Endothelial cell of umbilical vein (primary cell): ENCODE data around the gene RIPK3. TPM values are rescaled to one million over a fixed set of nuclear protein-coding genes. Genes with fewer than 3 reads are reported as not detected.

Experiments
- BruUV-seq: library from RNA; stranded (reverse); fragments of 400-500 nt; replicated peaks from 2 replicates; lab custom pipeline; 2021; lab: Mats Ljungman, UMichigan
- CTCF ChIA-PET: fragments of 300-600, 350-600 bp; sonication (Branson Sonifier 250); formaldehyde crosslinking; loops from one replicate; lab custom pipeline; 2021; ENCODE audit warnings: antibody characterized with exemption, inconsistent platforms; lab: Charles Lee
- POLR2A ChIA-PET: fragments of 300-600, 350-600 bp; sonication (Branson Sonifier 250); formaldehyde crosslinking; loops from one replicate; lab custom pipeline; 2021; ENCODE audit warnings: antibody characterized with exemption, inconsistent platforms; lab: Charles Lee
- DNase-seq: peaks from one replicate; pipeline ENCODE4 v3.0.0-alpha.2; 2011; ENCODE audit warnings: low read depth, low spot score
- FAIRE-seq: peaks from 2 replicates; lab custom pipeline; 2011; peaks lifted over from hg19 to GRCh38; lab: Jason Lieb, UNC
- H2AFZ ChIP-seq: 2 replicates; pipeline ENCODE4 v1.6.0; 2012; ENCODE audit warnings: low read depth, low read length, control low read depth, inconsistent platforms
- H3K27ac ChIP-seq: 2 replicates; pipeline ENCODE4 v1.5.1; 2011; ENCODE audit warnings: low read depth, mild to moderate bottlenecking, control low read depth, low read length, moderate library complexity; ENCODE audit not compliant: insufficient read depth
- H3K27me3 ChIP-seq, 2 experiments: 2 replicates each; pipeline versions ENCODE4 v1.6.0 to v1.6.1; 2011; ENCODE audit warnings: low read length in 2 of 2, mixed read lengths in 1 of 2; ENCODE audit not compliant: control insufficient read depth in 2 of 2, insufficient read depth in 2 of 2
- H3K36me3 ChIP-seq, 2 experiments: 2 replicates in 1 of 2; 3 replicates in 1 of 2; pipeline ENCODE4 v1.5.1; 2011; ENCODE audit warnings: low read length in 2 of 2, mild to moderate bottlenecking in 1 of 2, moderate library complexity in 1 of 2; ENCODE audit not compliant: control insufficient read depth in 2 of 2, insufficient read depth in 2 of 2; ENCODE audit errors: extremely low read depth in 1 of 2
- H3K4me1 ChIP-seq: 3 replicates; pipeline ENCODE4 v1.5.1; 2011; ENCODE audit warnings: mild to moderate bottlenecking, low read length; ENCODE audit not compliant: control insufficient read depth, insufficient read depth; ENCODE audit errors: extremely low read depth
- H3K4me2 ChIP-seq: 2 replicates; pipeline ENCODE4 v1.6.1; 2011; ENCODE audit warnings: low read length, control low read depth, mixed read lengths; ENCODE audit not compliant: insufficient read depth
- H3K4me3 ChIP-seq, 3 experiments: fragments of 200-600 bp in 1 of 3; sonication (generic), shearing (Covaris generic) in 1 of 3; replicated peaks in 1 of 3; 2 replicates each; pipeline ENCODE4 v1.5.1; 2011 to 2016; ENCODE audit warnings: control low read depth in 3 of 3, low read length in 3 of 3, mild to moderate bottlenecking in 2 of 3, inconsistent platforms in 1 of 3, low read depth in 1 of 3, moderate library complexity in 1 of 3; ENCODE audit not compliant: insufficient read depth in 1 of 3
- H3K79me2 ChIP-seq: 2 replicates; pipeline ENCODE4 v1.6.0; 2012; ENCODE audit warnings: low read length, inconsistent platforms; ENCODE audit not compliant: control insufficient read depth, insufficient read depth
- H3K9ac ChIP-seq: replicated peaks from 2 replicates; pipeline ENCODE3; 2011; ENCODE audit warnings: low read length, control low read depth; ENCODE audit not compliant: insufficient read depth; ENCODE audit errors: extremely low read depth
- H3K9me1 ChIP-seq: replicated peaks from 3 replicates; pipeline ENCODE4 v1.6.0; 2011; ENCODE audit warnings: mild to moderate bottlenecking, low read length; ENCODE audit not compliant: control insufficient read depth, insufficient read depth; ENCODE audit errors: extremely low read depth
- H3K9me3 ChIP-seq: replicated peaks from 2 replicates; pipeline ENCODE4 v1.5.1; 2012; ENCODE audit warnings: low read length, inconsistent platforms; ENCODE audit not compliant: control insufficient read depth, insufficient read depth
- H4K20me1 ChIP-seq: replicated peaks from 2 replicates; pipeline ENCODE3; 2011; ENCODE audit warnings: mild to moderate bottlenecking, low read length; ENCODE audit not compliant: control insufficient read depth, insufficient read depth; ENCODE audit errors: extremely low read depth
- CTCF ChIP-seq, 2 donors: IDR thresholded peaks; 1 replicate in 1 of 2; 2 replicates in 1 of 2; pipeline ENCODE4 v1.5.1; 2011; ENCODE audit warnings: low read length in 2 of 2, mild to moderate bottlenecking in 2 of 2, moderate library complexity in 2 of 2, control low read depth in 1 of 2, inconsistent platforms in 1 of 2, low read depth in 1 of 2; ENCODE audit not compliant: insufficient read depth in 1 of 2; ENCODE audit errors: extremely low read depth in 1 of 2
- EZH2 ChIP-seq: IDR thresholded peaks from 2 replicates; pipeline ENCODE4 v1.6.1; 2012; ENCODE audit warnings: borderline replicate concordance, low read depth, mild to moderate bottlenecking, moderate library complexity, low read length, inconsistent platforms; ENCODE audit not compliant: severe bottlenecking
- FOS ChIP-seq: IDR thresholded peaks from 2 replicates; pipeline ENCODE4 v1.6.1; 2011; ENCODE audit warnings: mild to moderate bottlenecking, low read length, moderate library complexity, borderline replicate concordance; ENCODE audit not compliant: insufficient read depth
- GATA2 ChIP-seq: IDR thresholded peaks from 2 replicates; pipeline ENCODE4 v1.7.0; 2011; ENCODE audit warnings: low read depth, mild to moderate bottlenecking, moderate library complexity, mixed read lengths, low read length; ENCODE audit not compliant: insufficient read length, insufficient read depth
- JUN ChIP-seq: IDR thresholded peaks from 2 replicates; pipeline ENCODE4 v1.6.1; 2011; ENCODE audit warnings: borderline replicate concordance, low read depth; ENCODE audit not compliant: insufficient read length, insufficient read depth
- MAX ChIP-seq: IDR thresholded peaks from 2 replicates; pipeline ENCODE4 v1.6.1; 2011; ENCODE audit not compliant: insufficient read depth, insufficient read length
- MYC ChIP-seq: IDR thresholded peaks from one replicate; pipeline ENCODE4 v1.6.1; 2011; ENCODE audit warnings: mild to moderate bottlenecking, low read depth, low read length
- POLR2A ChIP-seq: IDR thresholded peaks from 2 replicates; pipeline ENCODE4 v1.6.1; 2012; ENCODE audit warnings: low read depth, mild to moderate bottlenecking, control low read depth, low read length
- POLR2AphosphoS5 ChIP-seq: IDR thresholded peaks from 2 replicates; pipeline ENCODE4 v1.6.1; 2012; ENCODE audit warnings: low read depth, mild to moderate bottlenecking, control low read depth, low read length, moderate library complexity; ENCODE audit not compliant: insufficient read depth
- dilution Hi-C: fragments of 300-500 bp; cut with MboI; formaldehyde crosslinking; loops from one replicate; pipeline ENCODE4 v1.15.0; 2019; ENCODE audit warnings: low sequenced_read_pairs; ENCODE audit not compliant: extremely low pct_ligation_motif_present
- intact Hi-C: fragments of 100-400 bp; cut with micrococcal nuclease; formaldehyde crosslinking; loops from one replicate; pipeline ENCODE4 v1.10.0; 2022
- polyA plus RNA-seq, 4 experiments: library from polyadenylated mRNA; depleted of rRNA in 3 of 4; stranded (reverse) in 3 of 4; unstranded in 1 of 4; fragments of >200 nt; gene quantifications; 2 replicates each; pipeline versions ENCODE4 v1.2.1 to v1.2.3, GENCODE V29; 2011 to 2012; ENCODE audit warnings: missing spikeins in 1 of 4
- total RNA-seq: library from RNA; stranded (reverse); gene quantifications from 2 replicates; pipeline ENCODE4 v1.2.3, GENCODE V29; 2021

RIPK3 gene
- total and polyA plus RNA-seq, 2 donors (not counting 3 experiments of a cell fraction or from before 2014, with no cell fraction given), result 3.1 to 5.1 TPM

- DNase-seq (no peak), FAIRE-seq (no peak)
- Histone ChIP-seq H3K36me3 (no peaks in the 10 kb centered on the region), H3K27me3 (peaks cover 8 to 9% of the 10 kb centered on the region in 2 experiments), H3K9me3 (no peaks in the 10 kb centered on the region), H4K20me1 (no peaks in the 10 kb centered on the region), H3K27ac (no peak overlapping the region), H3K79me2 (no peaks in the 10 kb centered on the region), H3K4me2 (no peak overlapping the region), H3K9ac (no peak overlapping the region), H3K4me3 (no peak overlapping the region), H2AFZ (no peak overlapping the region), H3K9me1 (no peaks in the 10 kb centered on the region), H3K4me1 (peaks cover 10% of the 10 kb centered on the region)
- TF ChIP-seq POLR2AphosphoS5, result no peak
- TF ChIP-seq POLR2A, result no peak
- no peak for TF ChIP-seq GATA2
- TF ChIP-seq CTCF (IDR thresholded peaks at IDR 0.05; ENCODE audit: extremely low read depth in 1 of 2, insufficient read depth in 1 of 2, low read depth in 1 of 2, low read length in 2 of 2), result no peak
- TF ChIP-seq JUN, result no peak
- no peak for TF ChIP-seq MYC
- no peak for TF ChIP-seq MAX
- no peak for TF ChIP-seq FOS
- no peak for TF ChIP-seq EZH2
- ChIA-PET CTCF (interaction anchor here (1.6 to 5.7 kb wide), 3 partner anchors 8 to 89 kb away, joined by 6 to 57 read pairs (median 7); partner anchors contain the start of gene ADCY4), POLR2A (no interaction called here)
- BruUV-seq, result no TSS peak
- intact Hi-C loops, result no loop called here
- dilution Hi-C loops, result no loop called here
Observed at GRCh38 chr14:24342889-24343288, 3.1 kb upstream of the RIPK3 start.
